ENCODE data around the gene CCDC167. TPM values are rescaled to one million over a fixed set of nuclear protein-coding genes. Genes with fewer than 3 reads are reported as not detected.

CCDC167 gene
- total RNA-seq, 2 donors from 2014 or later, result 7.6 to 10.9 TPM

DNA sequence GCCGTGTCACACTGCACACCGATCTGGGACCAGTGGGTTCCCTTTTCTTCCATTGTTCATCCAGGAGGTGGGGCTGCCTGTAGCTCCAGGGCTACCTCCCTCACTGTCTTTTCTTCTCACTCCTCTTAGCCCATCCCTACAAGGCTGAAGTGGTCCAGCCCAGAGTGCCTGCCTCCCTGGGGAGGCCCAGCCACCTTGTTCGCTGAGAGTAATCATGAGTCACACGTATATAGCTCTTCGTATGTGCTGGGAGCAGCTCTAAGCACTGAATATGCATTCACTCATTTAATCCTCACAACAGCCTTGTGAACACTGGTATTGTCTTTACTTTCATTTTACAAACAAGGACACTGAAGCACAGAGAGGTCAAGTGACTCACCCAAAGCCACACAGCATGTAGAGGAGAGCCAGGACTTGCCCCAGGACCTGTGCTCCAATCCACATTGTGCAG, 14.7 kb upstream of the CCDC167 start:
- H3K4me3 ChIP-seq, result no peak overlapping the region
- H3K27ac ChIP-seq, result no peak overlapping the region

GRCh38 chr6:37513576-37513975, 13.9 kb upstream of the CCDC167 start:
- Histone ChIP-seq H3K27me3 (no peaks in the 10 kb centered on the region), H3K27ac (no peak overlapping the region), H3K4me1 (peaks cover 13% of the 10 kb centered on the region), H3K4me3 (no peak overlapping the region), H3K36me3 (replicated peaks in 1 of 2; ENCODE audit: insufficient read depth in 1 of 2, low read depth in 2 of 2) (no peaks in the 10 kb centered on the region), H3K9me3 (no peaks in the 10 kb centered on the region)
- ATAC-seq (no peak), DNase-seq (no peak)
- intact Hi-C loops (cut with DNase I), result no loop called here
- 51 to 55% methylated on average over 10 of the region's 10 CpGs for WGBS, 2 donors
- TF ChIP-seq POLR2A (IDR thresholded peaks at IDR 0.05) (no peak), CTCF (IDR thresholded peaks at IDR 0.05) (no peak)

More for the DNA sequence above, 14.7 kb upstream of the CCDC167 start:
- H3K4me1 ChIP-seq, result peaks cover 13% of the 10 kb centered on the region
- DNase-seq (no peak), ATAC-seq (no peak)
- 66 to 68% methylated on average over 5 of the region's 5 CpGs for WGBS, 2 donors
- H3K27me3 ChIP-seq, result no peaks in the 10 kb centered on the region
- intact Hi-C loops (cut with DNase I), result no loop called here
- no peaks in the 10 kb centered on the region for H3K36me3 ChIP-seq (replicated peaks in 1 of 2; ENCODE audit: insufficient read depth in 1 of 2, low read depth in 2 of 2)
- TF ChIP-seq POLR2A (IDR thresholded peaks at IDR 0.05), result no peak
- no peak for TF ChIP-seq CTCF (IDR thresholded peaks at IDR 0.05)
- H3K9me3 ChIP-seq, result no peaks in the 10 kb centered on the region

- 67 to 70% methylated on average over 7 to 9 of the region's 9 CpGs for WGBS, 2 donors
- DNase-seq (no peak), ATAC-seq (no peak)
- H3K4me3 ChIP-seq, result no peak overlapping the region
- peaks cover 13% of the 10 kb centered on the region for H3K4me1 ChIP-seq
- H3K9me3 ChIP-seq, result no peaks in the 10 kb centered on the region
- no peaks in the 10 kb centered on the region for H3K27me3 ChIP-seq
- no peak overlapping the region for H3K27ac ChIP-seq
- intact Hi-C loops (cut with DNase I), result no loop called here
- no peaks in the 10 kb centered on the region for H3K36me3 ChIP-seq (replicated peaks in 1 of 2; ENCODE audit: insufficient read depth in 1 of 2, low read depth in 2 of 2)
- TF ChIP-seq CTCF (IDR thresholded peaks at IDR 0.05) (no peak), POLR2A (IDR thresholded peaks at IDR 0.05) (no peak)
Observed at GRCh38 chr6:37513155-37513554, 13.5 kb upstream of the CCDC167 start.

- Histone ChIP-seq H3K9me3 (no peaks in the 10 kb centered on the region), H3K27me3 (no peaks in the 10 kb centered on the region), H3K4me1 (peaks cover 13% of the 10 kb centered on the region), H3K36me3 (replicated peaks in 1 of 2; ENCODE audit: insufficient read depth in 1 of 2, low read depth in 2 of 2) (no peaks in the 10 kb centered on the region), H3K27ac (no peak overlapping the region), H3K4me3 (no peak overlapping the region)
- DNase-seq, result no peak
- 57 to 64% methylated on average over 11 to 12 of the region's 12 CpGs for WGBS, 2 donors
- no peak for TF ChIP-seq CTCF (IDR thresholded peaks at IDR 0.05)
- TF ChIP-seq POLR2A (IDR thresholded peaks at IDR 0.05), result no peak
- intact Hi-C loops (cut with DNase I), result no loop called here
- no peak for ATAC-seq
Observed at GRCh38 chr6:37512400-37513011, 12.8 kb upstream of the CCDC167 start.

- Histone ChIP-seq H3K4me1 (peaks cover 13% of the 10 kb centered on the region), H3K36me3 (replicated peaks in 1 of 2; ENCODE audit: insufficient read depth in 1 of 2, low read depth in 2 of 2) (no peaks in the 10 kb centered on the region), H3K27me3 (no peaks in the 10 kb centered on the region), H3K9me3 (no peaks in the 10 kb centered on the region), H3K4me3 (no peak overlapping the region), H3K27ac (no peak overlapping the region)
- 59 to 66% methylated on average over 16 of the region's 16 CpGs for WGBS, 2 donors
- no peak for ATAC-seq
- DNase-seq, result no peak
- no peak for TF ChIP-seq CTCF (IDR thresholded peaks at IDR 0.05)
- intact Hi-C loops (cut with DNase I), result no loop called here
Observed at GRCh38 chr6:37511910-37512399, 12.3 kb upstream of the CCDC167 start.
